Adrenal gland (tissue), 19 donors: Measurements from ENCODE around the gene NOVA1. TPM values are rescaled to one million over a fixed set of nuclear protein-coding genes. Genes with fewer than 3 reads are reported as not detected.
"Not testable (repeated sequence)": the region's sequence is repeated elsewhere in the genome, so short reads cannot be mapped to it uniquely, and the experiment has no call there.

Experiments
- DNase-seq, 7 donors: peaks; one replicate each; pipeline ENCODE4 v3.0.0-alpha.2; 2019 to 2020
- H3K27ac ChIP-seq, 5 donors: fragments of 200-600 bp; sonication (generic) in 4 of 5; 1 replicate in 3 of 5; 2 replicates in 2 of 5; pipeline versions ENCODE4 v1.5.1 to v1.8.0; 2016 to 2020; ENCODE audit warnings: mild to moderate bottlenecking in 1 of 5
- H3K27me3 ChIP-seq: fragments of 200-600 bp; 2 replicates; pipeline ENCODE4 v1.8.0; 2021
- H3K36me3 ChIP-seq, 2 donors: fragments of 200-600 bp; replicated peaks in 1 of 2; 1 replicate in 1 of 2; 2 replicates in 1 of 2; pipeline versions ENCODE4 v1.5.1 to v1.8.0; 2018 to 2022
- H3K4me1 ChIP-seq, 2 donors: fragments of 200-600 bp; replicated peaks in 1 of 2; 1 replicate in 1 of 2; 2 replicates in 1 of 2; pipeline versions ENCODE4 v1.5.1 to v1.8.0; 2018 to 2021
- H3K4me3 ChIP-seq, 4 donors: fragments of 200-600 bp; sonication (generic) in 3 of 4; one replicate each; pipeline ENCODE4 v1.5.1; 2016 to 2018
- H3K9me3 ChIP-seq, 3 donors: fragments of 200-600 bp; sonication (generic) in 1 of 3; replicated peaks in 1 of 3; 1 replicate in 2 of 3; 2 replicates in 1 of 3; pipeline versions ENCODE4 v1.5.1 to v1.8.0; 2016 to 2021
- CTCF ChIP-seq, 6 experiments: fragments of 450-650 bp in 4 of 6; fragments of 200-600 bp in 2 of 6; sonication (generic) in 1 of 6; IDR thresholded peaks; 1 replicate in 5 of 6; 2 replicates in 1 of 6; pipeline versions ENCODE4 v1.5.1 to v1.8.0; 2016 to 2021; ENCODE audit warnings: antibody characterized with exemption in 6 of 6, mild to moderate bottlenecking in 2 of 6, moderate library complexity in 1 of 6
- POLR2A ChIP-seq, 2 donors: fragments of 450-650 bp; IDR thresholded peaks; one replicate each; pipeline ENCODE4 v1.6.1; 2017; ENCODE audit warnings: antibody characterized with exemption in 2 of 2, mild to moderate bottlenecking in 2 of 2, moderate library complexity in 1 of 2
- WGBS, 4 donors: extraction: QIAGEN DNeasy Blood & Tissue Kit in 2 of 4; methylation state at CpG; one replicate each; pipeline versions ENCODE4 v1.1.5 to v1.1.7; 2013 to 2017; 5-methylcytosine and 5-hydroxymethylcytosine counted together
- intact Hi-C, 2 donors: fragments of 100-400 bp; cut with DNase I; formaldehyde crosslinking; loops; one replicate each; pipeline versions ENCODE4 v1.14.1 to v1.15.0; 2022 to 2023
- long read RNA-seq, 10 donors: library from polyadenylated mRNA in 3 of 10; unstranded in 2 of 10; stranded (forward) in 1 of 10; transcript quantifications; one replicate each; pipeline ENCODE4 v2.0.0 and lab custom pipeline, GENCODE V29; 2021 to 2026
- polyA plus RNA-seq, 3 donors: library from polyadenylated mRNA; stranded (reverse); fragments of 200-250 nt in 2 of 3; fragments of 350-450 nt in 1 of 3; fragmentation: Illumina TruSeq in 1 of 3; extraction: RNeasy Lipid Tissue Mini Kit (QIAGEN cat#74804) in 1 of 3; gene quantifications; one replicate each; pipeline ENCODE4 v1.2.3, GENCODE V29; 2013 to 2014
- total RNA-seq, 9 donors: library from RNA; depleted of rRNA in 4 of 9; stranded (reverse); fragments of >200 nt in 4 of 9; fragments of 120-200 nt in 1 of 9; fragmentation: NEBNext Ultra II Directional in 1 of 9; extraction: Animal tissue kit (Norgen Biotek cat#: 25700) in 1 of 9; gene quantifications; one replicate each; pipeline versions ENCODE4 v1.1.0 to v1.2.4, GENCODE V29; 2013 to 2023
- donor health status: healthy with polysubstance abuse.
- donor health status: Bipolar disorder and iron deficiency.
- donor health status: DM: yes; HTN: yes; CAD: no.
- donor health status: DM: no; HTN: no; CAD: no.
- donor health status: DM: no; HTN: no; CAD: no.
- donor health status: DM: yes; HTN: yes; CAD: no.

NOVA1 gene
- total RNA-seq (1 to 10 TPM in 8 of 9 donors, under 1 TPM in 1; 0.69 to 5.6 (median 3.1) TPM), polyA plus RNA-seq (10 to 100 TPM in 1 of 3 donors, 1 to 10 TPM in 2; 5.7 to 16.6 (median 6.7) TPM)
- long read RNA-seq, donor 1, partial matches to known transcripts, result 0 of 1 reads
- long read RNA-seq, donor 1, other reads (novel, unspliced or antisense), result 0 of 1 reads
- long read RNA-seq, donor 2, partial matches to known transcripts, result 0 of 1 reads
- long read RNA-seq, donor 2, other reads (novel, unspliced or antisense), result 0 of 1 reads
- long read RNA-seq, donor 3, partial matches to known transcripts, result 0 of 2 reads
- long read RNA-seq, donor 3, other reads (novel, unspliced or antisense), result 0 of 2 reads
- long read RNA-seq, donor 4, partial matches to known transcripts, result 0 of 1 reads
- long read RNA-seq, donor 4, other reads (novel, unspliced or antisense), result 1 of 1 reads
- long read RNA-seq, donor 5, partial matches to known transcripts, result 0 of 4 reads
- long read RNA-seq, donor 5, other reads (novel, unspliced or antisense), result 1 of 4 reads
- long read RNA-seq, donor 6, partial matches to known transcripts, result 0 of 4 reads
- long read RNA-seq, donor 6, other reads (novel, unspliced or antisense), result 3 of 4 reads
- long read RNA-seq, donor 7, partial matches to known transcripts, result 0 of 1 reads
- long read RNA-seq, donor 7, other reads (novel, unspliced or antisense), result 0 of 1 reads
- long read RNA-seq, donor 8, result 0 reads
- long read RNA-seq, donor 9, partial matches to known transcripts, result 0 of 1 reads
- long read RNA-seq, donor 9, other reads (novel, unspliced or antisense), result 0 of 1 reads
- long read RNA-seq, donor 10, partial matches to known transcripts, result 0 of 1 reads
- long read RNA-seq, donor 10, other reads (novel, unspliced or antisense), result 0 of 1 reads

GRCh38 chr14:26597589-26598080, at the start of gene NOVA1:
Gene NOVA1, minus strand, starts transcription at chr14:26598033. Its CDS starts 597 bp downstream, at chr14:26597436.
- Histone ChIP-seq H3K9me3 (no peaks in the 10 kb centered on the region), H3K27me3 (no peaks in the 10 kb centered on the region), H3K36me3 (no peaks in the 10 kb centered on the region), H3K4me3 (peak within 1 kb of the TSS in 3 of 4 donors; percentile 54 to 62 (median 58)), H3K27ac (peak within 1 kb of the TSS in 3 of 5 donors; percentile 58 to 77 (median 75)), H3K4me1 (no peaks in the 10 kb centered on the region)
- intact Hi-C loops, result no loop called here
- DNase-seq, result peak in 3 of 7 donors; percentile 32 to 54 (median 34)
- TF ChIP-seq CTCF (IDR thresholded peaks at IDR 0.05) (no peak), POLR2A (IDR thresholded peaks at IDR 0.05) (peak; percentile 19 to 40)
- WGBS, 4 donors, result 1 to 3% (median 2%) methylated on average over 23 to 36 of the region's 36 CpGs

DNA sequence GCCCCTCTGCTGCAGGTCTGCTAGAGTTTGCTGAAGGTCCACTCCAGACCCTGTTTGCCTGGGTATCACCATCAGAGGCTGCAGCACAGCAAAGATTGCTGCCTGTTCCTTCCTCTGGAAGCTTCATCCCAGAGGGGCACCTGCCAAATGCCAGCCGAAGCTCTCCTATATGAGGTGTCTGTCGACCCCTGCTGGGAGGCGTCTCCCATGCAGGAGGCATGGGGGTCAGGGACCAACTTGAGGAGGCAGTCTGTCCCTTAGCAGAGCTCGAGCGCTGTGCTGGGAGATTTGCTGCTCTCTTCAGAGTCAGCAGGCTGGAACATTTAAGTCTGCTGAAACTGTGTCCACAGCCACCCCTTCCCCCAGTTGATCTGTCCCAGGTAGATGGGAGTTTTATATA, 47.2 kb upstream of the NOVA1 start:
- H3K27ac ChIP-seq, H3K4me1 ChIP-seq, H3K9me3 ChIP-seq, H3K36me3 ChIP-seq, DNase-seq, intact Hi-C loops, H3K4me3 ChIP-seq, H3K27me3 ChIP-seq: not testable (repeated sequence)
- 71 to 87% (median 83%) methylated on average over 3 to 5 of the region's 5 CpGs for WGBS, 4 donors

DNA sequence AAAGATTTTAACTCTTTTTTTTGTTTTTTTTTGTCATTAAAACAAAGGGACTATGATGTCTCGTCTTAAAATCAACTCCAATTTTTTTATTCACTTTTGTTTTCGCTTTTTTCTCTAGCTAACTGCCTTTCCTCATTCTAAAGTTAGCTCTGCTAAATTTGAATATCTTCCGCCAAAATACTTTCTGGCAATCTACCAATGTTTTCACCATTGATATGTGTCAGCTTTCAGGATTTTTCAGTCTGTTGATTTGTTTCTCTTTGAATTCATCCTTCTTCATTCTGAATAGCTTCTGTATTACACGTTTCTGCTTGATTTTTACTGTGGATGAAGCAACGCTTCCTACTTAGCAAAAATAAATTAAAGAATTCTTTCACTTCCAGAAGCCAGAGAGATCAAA, 38.7 kb upstream of the NOVA1 start:
- no peak for TF ChIP-seq CTCF (IDR thresholded peaks at IDR 0.05)
- TF ChIP-seq POLR2A (IDR thresholded peaks at IDR 0.05), result no peak
- intact Hi-C loops, result no loop called here
- no peak overlapping the region for H3K27ac ChIP-seq
- H3K4me3 ChIP-seq, result no peak overlapping the region
- DNase-seq, result no peak
- no peaks in the 10 kb centered on the region for H3K9me3 ChIP-seq
- no peaks in the 10 kb centered on the region for H3K4me1 ChIP-seq
- WGBS, 4 donors, result 40 to 58% (median 47%) methylated on average over 5 of the region's 5 CpGs
- no peaks in the 10 kb centered on the region for H3K36me3 ChIP-seq
- no peaks in the 10 kb centered on the region for H3K27me3 ChIP-seq

DNA sequence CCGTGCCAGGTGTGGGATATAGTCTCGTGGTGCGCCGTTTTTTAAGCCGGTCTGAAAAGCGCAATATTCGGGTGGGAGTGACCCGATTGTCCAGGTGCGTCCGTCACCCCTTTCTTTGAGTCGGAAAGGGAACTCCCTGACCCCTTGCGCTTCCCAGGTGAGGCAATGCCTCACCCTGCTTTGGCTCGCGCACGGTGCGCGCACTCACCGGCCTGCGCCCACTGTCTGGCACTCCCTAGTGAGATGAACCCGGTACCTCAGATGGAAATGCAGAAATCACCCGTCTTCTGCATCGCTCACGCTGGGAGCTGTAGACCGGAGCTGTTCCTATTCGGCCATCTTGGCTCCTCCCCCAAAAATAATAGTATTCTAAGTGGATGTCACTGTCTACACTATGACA, 37.1 kb upstream of the NOVA1 start:
- intact Hi-C loops, DNase-seq, H3K4me1 ChIP-seq, H3K36me3 ChIP-seq, H3K27me3 ChIP-seq, H3K9me3 ChIP-seq, H3K27ac ChIP-seq, H3K4me3 ChIP-seq: not testable (repeated sequence)
- 84 to 93% (median 88%) methylated on average over 17 to 25 of the region's 25 CpGs for WGBS, 4 donors

GRCh38 chr14:26626256-26626655, 28.4 kb upstream of the NOVA1 start:
- no peak for DNase-seq
- intact Hi-C loops, result no loop called here
- Histone ChIP-seq H3K9me3 (no peaks in the 10 kb centered on the region), H3K4me3 (no peak overlapping the region), H3K27me3 (no peaks in the 10 kb centered on the region), H3K27ac (no peak overlapping the region), H3K4me1 (no peaks in the 10 kb centered on the region), H3K36me3 (no peaks in the 10 kb centered on the region)
- TF ChIP-seq CTCF (IDR thresholded peaks at IDR 0.05) (no peak), POLR2A (IDR thresholded peaks at IDR 0.05) (no peak)
